Ecto neural progenitor cell (in vitro differentiated cells): ENCODE results near the gene MLH3.
A peak's percentile ranks its signal among the peaks of the same experiment; 100 is the strongest.

ENCODE experiments used
- DNase-seq: peaks from one replicate; pipeline ENCODE4 v3.0.0-alpha.2; 2018; ENCODE audit warnings: low spot score

MLH3 gene

GRCh38 chr14:75066691-75067090, 15.4 kb upstream of the MLH3 start:
- DNase-seq, result no peak

- no peak for DNase-seq
Observed at GRCh38 chr14:75064205-75064567, 12.9 kb upstream of the MLH3 start.

- peak; percentile 95 for DNase-seq
Observed at GRCh38 chr14:75063491-75064204, 12.4 kb upstream of the MLH3 start, which contains the start of gene ACYP1. Gene ACYP1, minus strand, starts transcription at chr14:75064024. Its CDS starts 471 bp downstream, at chr14:75063553.

- no peak for DNase-seq
Observed at GRCh38 chr14:75063013-75063412, 11.7 kb upstream of the MLH3 start.

- DNase-seq, result no peak
Observed at GRCh38 chr14:75060420-75060819, 9.2 kb upstream of the MLH3 start.

GRCh38 chr14:75059642-75060041, 8.4 kb upstream of the MLH3 start:
- DNase-seq, result no peak

- DNase-seq, result no peak
Observed at GRCh38 chr14:75054421-75054820, 3.2 kb upstream of the MLH3 start.

- no peak for DNase-seq
Observed at GRCh38 chr14:75053396-75054291, 2.4 kb upstream of the MLH3 start.

GRCh38 chr14:75051556-75051899, 261 bp upstream of the MLH3 start:
- DNase-seq, result no peak

GRCh38 chr14:75049731-75050201, 1.5 kb downstream of the MLH3 start:
- DNase-seq, result no peak

- DNase-seq, result no peak
Observed at GRCh38 chr14:75049136-75049535, 2.1 kb downstream of the MLH3 start.

- DNase-seq, result no peak
Observed at GRCh38 chr14:75048101-75048500, 3.2 kb downstream of the MLH3 start.

- no peak for DNase-seq
Observed at GRCh38 chr14:75047506-75047905, 3.8 kb downstream of the MLH3 start.

GRCh38 chr14:75046899-75047298, 4.4 kb downstream of the MLH3 start:
- no peak for DNase-seq

- DNase-seq, result no peak
Observed at GRCh38 chr14:75046275-75046674, 5.0 kb downstream of the MLH3 start.

GRCh38 chr14:75044752-75045151, 6.5 kb downstream of the MLH3 start:
- no peak for DNase-seq

GRCh38 chr14:75044322-75044721, 6.9 kb downstream of the MLH3 start:
- no peak for DNase-seq

GRCh38 chr14:75042035-75042434, 9.2 kb downstream of the MLH3 start:
- no peak for DNase-seq

- no peak for DNase-seq
Observed at GRCh38 chr14:75041613-75042012, 9.7 kb downstream of the MLH3 start.

GRCh38 chr14:75040959-75041358, 10.3 kb downstream of the MLH3 start:
- no peak for DNase-seq

GRCh38 chr14:75040507-75040906, 10.8 kb downstream of the MLH3 start:
- no peak for DNase-seq

- DNase-seq, result no peak
Observed at GRCh38 chr14:75032939-75033338, 18.3 kb downstream of the MLH3 start.

GRCh38 chr14:75030147-75030546, 21.1 kb downstream of the MLH3 start:
- DNase-seq, result no peak
